ENCODE data around the gene DCTN4.

DCTN4 gene

DNA sequence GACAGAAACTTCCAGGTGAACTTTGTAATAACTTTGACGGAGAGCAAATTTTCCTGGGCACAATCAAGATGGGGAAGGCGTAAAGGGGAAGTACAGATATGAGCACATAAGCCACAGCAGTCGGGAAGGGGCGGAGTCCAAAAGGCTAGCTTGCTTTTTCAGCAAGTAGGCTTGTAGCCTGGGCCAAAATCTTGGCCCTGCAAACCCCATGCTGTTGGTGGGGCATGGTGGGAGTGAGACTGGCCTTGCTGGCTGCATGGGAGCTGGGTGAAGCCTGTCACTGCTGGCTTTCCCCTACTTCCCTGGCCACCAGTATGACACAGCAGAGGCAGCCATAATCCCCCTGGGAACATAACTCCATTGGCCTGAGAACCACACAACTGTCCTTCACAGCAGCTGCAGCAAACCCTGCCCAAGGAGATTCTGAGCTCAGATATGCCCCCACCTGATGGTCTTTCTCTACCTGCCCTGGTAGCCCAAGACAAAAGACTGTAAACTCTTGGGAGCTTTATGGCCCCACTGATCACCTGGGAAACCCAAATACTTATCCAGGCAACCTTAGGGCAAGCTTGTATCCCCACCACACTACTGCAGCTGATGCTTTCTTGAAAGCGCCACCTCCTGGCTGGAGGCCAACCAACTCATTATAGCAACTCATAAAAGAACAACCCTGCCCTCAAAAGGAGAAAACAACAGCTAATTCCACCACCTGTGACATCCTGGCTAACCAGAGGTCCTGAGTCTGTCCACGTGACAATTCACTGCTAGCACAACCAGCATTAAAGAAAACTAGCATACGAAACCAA is 24.0 kb downstream of the DCTN4 start:
- no peak for DNase-seq

DNA sequence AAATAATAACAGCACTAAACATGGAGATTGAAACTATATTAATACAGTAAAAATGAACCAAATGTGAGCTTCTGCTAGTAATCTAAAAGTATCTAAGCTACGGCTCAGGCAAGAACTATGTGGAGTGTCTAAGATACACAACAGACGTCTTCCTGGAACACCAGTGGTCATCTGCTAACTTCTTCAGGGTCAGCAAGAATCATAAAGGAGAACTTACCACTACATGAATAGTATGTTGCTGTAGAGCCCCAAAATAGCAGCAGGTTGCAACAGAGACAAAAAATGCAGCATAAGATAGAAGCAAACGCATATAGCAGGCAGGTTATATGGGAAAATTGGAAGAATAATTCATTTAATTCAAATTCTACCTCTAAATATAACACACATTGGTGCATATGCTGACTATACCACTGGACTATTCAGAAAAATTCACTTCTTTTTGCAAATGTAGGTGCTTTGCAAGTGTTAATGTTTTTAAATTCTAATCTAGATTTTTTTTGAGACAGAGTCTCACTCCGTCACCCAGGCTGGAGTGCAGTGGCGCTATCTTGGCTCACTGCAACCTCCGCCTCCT is 27.1 kb downstream of the DCTN4 start:
- DNase-seq = no peak

DNA sequence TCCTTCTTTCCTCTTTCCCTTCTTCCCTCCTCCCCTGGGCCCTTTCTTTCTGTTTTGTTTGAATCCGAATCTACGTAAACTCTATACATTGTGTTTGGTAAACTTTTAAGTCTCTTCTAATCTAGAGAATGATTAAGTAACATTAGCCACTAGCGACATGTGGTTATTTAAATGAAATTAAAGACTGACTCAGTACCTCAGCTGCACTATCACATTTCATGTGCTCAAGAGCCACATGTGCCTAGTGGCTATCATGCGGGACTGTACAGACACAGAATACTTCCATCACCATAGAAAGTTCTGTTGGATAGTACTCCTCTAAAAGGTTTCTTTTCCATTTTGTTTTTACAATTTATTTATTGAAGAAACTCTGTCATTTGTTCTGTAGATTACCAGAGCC is 29.0 kb downstream of the DCTN4 start:
- no peak for DNase-seq

DNA sequence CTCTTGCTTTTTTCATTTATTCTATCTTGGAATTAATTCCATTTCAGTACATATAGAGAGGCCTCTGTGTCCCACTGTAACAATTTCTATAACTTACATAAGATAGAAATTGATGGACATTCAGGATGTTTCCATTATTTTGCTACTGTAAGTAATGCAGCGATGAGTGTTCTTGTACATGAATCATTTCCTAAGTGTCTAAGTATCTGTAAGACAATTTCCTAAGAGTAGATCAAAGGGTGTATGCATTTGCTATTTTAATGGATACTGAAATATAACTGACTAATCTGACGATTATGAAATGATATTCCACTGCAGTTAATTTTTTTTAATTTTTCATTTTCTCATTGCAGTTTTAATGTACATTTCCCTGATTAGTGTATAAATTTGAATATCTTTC is 35.0 kb downstream of the DCTN4 start:
- DNase-seq = no peak

DNA sequence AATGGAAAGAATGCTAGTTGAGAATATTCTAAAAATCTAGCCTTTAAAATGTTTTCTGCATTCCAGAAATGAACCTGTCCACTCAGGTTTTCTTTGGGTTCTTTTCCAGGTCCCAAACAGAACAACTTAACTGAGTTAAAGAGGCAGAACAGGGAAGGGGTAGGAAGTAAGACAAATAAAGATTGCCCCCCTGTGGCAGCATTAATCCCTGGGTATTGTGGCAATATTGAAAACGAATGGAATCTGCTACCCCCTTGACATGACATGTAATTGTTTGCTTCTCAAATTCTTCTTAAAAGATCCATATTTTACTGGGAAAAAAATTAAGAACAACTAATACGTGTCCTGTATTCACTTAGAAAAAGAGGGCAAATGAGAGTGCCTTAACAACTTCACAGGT is 48.7 kb downstream of the DCTN4 start:
- no peak for DNase-seq

DNA sequence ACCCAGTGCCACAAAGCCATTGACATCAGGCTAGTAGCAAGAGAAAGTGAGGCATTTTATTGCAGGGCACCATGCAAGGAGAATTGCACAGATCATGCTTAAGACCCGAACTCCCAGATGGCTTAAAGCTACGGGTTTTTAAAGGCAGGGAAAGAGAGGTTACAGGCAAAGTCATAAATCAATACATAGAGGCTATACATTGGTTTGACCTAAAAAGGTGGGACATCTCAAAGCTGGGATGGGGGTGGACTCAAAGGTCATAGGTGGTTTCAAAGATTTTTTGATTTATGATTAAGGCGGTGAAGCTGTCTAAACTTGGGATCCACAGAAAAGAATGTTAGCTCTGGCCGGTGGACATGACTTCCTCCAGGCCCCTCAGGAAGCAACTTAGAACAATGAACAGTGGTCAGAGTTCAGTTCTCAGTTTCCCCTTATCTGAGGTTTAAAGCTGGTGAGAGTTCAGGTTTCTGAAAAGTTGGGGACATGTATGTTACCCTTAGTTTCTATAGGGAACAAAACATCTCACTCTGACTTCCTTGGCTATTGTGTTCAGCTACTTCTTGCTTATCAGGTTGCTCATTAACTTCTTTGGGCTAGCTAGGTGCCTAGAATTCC is 51.9 kb downstream of the DCTN4 start:
- no peak for DNase-seq

DNA sequence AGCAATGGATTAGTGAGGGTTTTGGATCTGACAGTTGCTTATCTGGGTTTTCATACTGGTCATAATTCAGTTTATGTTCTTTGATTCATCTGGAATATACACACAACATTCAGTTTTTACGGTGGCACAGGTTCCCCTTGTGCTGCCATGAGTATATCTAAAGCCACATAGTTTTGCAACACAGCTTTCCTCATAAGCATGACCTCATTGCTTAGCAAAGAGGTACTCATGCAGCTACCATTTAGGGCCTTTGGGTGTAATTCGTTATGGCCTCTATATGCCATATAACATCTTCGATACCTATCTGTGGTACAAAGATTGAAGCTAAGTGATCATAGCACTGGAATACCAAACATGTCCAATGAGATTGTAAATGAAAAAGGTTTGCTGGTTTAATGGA is 55.1 kb downstream of the DCTN4 start:
- DNase-seq = no peak

DNA sequence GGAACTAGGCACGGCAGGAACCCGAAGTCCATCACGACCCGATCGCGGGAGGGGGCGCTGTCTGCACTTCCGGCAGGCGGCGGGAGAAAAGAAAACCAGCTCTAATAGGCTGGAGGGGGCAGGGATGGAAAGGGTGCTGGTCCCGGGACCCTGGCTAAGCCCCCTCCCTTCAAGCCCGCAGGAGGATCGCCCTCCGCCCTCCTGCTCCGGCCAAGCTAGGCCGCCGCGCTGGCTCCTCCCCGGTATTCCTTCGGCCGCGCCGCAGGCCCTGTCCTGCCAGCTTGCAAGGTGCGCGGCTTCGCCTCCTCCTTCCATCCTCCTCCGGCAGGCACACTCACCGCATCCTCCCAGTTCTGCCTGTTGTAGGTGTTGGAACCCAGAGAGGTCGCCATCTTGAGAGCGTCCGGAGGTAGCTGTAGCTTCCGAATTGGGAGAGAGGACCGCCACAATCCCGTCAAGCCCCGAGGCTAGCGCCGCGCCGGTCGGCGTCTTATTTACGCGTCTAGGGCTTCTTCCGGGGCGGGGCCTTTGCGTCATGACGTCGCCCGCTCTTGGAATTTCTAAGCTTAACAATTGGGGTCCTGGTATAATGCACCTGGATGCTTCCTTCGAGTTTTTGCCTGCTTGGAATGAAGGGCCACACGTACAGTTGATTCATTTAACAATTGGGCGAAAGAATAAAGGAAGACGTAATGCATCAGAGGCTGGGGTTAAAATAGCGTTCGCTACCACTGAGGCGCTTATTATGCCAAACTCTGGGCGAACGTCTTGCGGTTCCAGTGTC is 58.0 kb downstream of the DCTN4 start, which contains the start of gene RBM22:
TSS of gene RBM22 (minus strand) at position 469 of the 784 bp plus-strand sequence. CDS start at position 392, 77 bp downstream.
- peak; percentile 79 for DNase-seq

DNA sequence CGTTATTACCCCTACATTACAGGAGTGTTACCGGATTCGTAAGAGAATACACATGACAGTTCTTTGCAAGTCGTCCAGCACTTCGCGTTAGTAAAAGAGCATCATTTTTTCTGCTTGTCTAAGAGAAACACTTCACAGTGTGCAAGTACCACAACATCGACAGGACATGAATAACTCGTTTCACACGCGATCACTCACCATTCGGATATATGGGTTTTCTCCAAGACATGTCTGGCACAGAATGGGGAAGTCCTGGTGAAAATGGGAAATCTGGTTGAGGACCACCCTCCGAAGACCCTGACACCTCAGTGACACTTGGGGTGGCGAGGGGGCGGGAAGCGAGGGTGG is 58.6 kb downstream of the DCTN4 start:
- no peak for DNase-seq

DNA sequence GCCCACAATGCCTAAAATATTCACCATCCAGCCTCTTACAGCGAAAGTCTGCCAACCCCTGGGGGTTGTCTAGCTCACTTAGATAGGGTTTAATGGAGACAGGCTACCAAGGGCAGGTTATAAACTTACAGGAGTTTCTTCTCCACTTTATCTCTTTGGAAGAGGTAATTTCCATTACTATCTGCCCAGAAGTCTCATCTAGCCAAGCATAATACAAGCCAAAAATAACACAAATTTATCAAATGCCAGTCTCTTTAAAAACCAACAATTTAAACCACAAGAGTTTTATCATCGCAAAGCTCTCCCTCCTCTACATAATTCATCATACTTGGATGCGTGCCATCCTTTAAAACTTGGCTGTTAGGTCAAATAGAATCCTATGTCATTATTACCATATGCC is 64.2 kb downstream of the DCTN4 start:
- no peak for DNase-seq

DNA sequence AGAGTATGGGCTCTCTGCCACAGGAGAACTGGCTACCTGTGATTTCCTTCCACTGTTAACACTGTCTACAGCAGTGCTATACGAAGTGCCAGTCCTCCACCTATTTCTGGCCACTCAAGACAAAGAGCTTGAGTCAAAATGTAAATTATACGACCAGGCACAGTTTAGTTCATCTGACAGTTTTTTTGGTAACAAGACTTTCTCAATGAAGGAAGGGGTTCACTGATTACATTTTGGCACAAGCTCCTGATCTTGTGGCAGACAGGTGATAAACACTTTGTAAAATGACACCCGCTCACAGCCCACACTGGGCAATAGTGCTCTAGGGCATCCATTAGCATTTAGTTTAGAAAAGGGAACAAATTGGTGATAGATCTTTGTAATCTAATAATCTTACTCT is 66.5 kb downstream of the DCTN4 start:
- no peak for DNase-seq

DNA sequence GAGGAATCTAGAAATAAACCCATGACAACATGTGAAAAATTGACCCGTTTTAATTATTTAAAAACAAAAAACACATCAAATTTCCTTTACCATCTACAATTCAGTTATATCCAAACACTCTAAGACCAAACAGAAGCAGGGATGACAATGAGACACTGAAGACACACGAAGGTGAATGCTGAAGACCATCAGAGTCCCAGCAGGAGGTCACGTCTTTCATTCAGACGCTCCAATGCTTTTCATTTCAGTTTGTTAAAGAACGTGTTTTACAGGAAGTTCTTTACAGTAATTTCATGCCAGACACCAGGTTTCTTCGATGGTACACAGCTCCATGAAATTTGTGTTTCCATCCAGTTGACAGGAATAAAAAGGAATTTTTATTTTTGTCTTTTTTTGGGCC is 68.1 kb downstream of the DCTN4 start:
- no peak for DNase-seq

DNA sequence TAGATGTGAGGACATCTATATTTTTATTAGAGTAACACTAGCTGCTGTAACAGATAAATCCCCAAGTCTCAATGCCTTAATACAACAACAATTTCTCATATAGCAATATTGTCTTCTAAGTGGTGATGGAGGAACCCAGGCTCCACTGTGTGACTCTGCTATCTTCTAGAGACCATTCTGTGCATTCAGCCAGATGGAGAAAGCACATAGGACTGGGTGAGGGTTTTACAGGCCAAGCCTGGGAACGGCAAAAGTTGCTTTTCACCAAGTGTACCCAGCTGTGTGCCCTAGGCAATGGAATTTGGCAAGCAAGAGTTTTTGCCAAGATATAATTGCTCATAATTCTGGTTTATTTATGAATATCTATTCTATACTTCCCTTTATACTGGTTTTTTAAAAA is 69.7 kb downstream of the DCTN4 start:
- DNase-seq = no peak

DNA sequence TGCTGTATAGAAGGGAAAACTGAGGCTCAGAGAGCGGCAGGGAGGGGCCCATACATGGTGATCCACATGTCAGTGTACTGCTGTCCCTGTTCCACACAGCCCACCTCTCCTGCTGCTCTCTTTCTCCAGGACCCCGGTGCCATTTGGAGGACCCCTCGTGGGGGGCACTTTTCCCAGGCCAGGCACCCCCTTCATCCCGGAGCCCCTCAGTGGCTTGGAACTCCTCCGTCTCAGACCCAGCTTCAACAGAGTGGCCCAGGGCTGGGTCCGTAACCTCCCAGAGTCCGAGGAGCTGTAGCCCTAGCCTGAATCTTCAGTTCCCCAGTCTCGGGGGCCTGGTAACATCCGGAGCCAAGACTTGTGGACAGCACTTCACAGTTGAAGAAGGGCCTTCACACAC is 82.2 kb downstream of the DCTN4 start:
- DNase-seq = no peak

DNA sequence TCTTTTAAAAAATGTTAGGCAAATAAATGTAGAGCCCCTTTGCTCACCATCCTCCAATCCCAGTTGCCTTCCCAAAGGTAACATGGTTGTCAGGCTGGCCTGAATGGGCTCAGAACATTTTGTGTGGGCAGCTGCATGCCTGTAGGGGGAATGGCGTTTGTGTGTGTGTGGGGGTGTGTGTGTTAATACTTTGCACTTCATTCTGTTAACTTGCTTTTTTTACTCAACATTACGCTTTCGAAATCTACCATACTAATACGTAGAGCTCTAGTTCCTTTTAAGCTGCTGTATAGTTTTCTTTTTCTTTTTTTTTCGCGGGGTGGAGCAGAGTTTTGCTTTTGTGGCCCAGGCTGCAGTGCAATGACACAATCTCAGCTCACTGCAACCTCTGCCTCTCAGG is 83.7 kb downstream of the DCTN4 start:
- no peak for DNase-seq

DNA sequence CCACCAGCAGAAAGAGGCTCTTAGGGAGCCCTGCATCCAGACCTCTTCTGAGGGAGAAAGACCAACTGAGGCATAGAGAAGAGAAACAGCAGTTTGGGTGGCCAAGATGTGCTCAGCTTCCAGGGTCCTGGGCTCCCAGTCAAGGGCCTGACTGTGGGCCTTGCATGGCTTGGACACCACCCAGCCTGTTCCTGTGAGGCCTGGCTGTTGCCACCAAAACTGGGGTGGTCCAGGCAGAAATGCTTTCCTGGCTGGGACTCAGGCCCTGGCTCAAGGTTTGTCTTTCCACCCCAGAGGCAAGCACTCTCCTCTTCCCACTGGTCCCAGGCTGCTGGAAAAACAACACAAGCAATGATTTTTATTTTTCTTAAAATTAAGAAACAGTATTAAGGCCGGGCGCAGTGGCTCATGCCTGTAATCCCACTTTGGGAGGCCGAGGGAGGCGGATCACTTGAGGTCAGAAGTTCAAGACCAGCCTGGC is 84.4 kb downstream of the DCTN4 start:
- no peak for DNase-seq

DNA sequence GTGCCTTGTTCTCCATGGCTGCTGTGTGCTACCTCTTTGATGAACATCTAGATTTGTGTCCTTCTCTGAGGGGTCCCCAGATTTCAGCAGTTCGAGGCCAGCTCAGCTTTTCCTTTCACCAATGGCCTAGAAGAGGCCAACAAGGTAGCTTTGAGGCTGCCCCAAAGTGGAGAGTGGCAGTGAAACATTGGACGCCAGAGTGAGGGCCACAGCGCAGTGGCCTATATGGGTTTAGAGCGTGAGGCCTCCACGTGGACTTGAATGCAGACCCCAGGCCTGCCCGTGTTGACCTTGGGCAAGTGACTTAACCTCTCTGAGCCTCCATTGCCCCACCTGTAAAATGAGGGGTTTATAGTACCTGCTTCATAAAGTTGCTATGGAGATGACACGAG is 85.9 kb downstream of the DCTN4 start:
- no peak for DNase-seq

DNA sequence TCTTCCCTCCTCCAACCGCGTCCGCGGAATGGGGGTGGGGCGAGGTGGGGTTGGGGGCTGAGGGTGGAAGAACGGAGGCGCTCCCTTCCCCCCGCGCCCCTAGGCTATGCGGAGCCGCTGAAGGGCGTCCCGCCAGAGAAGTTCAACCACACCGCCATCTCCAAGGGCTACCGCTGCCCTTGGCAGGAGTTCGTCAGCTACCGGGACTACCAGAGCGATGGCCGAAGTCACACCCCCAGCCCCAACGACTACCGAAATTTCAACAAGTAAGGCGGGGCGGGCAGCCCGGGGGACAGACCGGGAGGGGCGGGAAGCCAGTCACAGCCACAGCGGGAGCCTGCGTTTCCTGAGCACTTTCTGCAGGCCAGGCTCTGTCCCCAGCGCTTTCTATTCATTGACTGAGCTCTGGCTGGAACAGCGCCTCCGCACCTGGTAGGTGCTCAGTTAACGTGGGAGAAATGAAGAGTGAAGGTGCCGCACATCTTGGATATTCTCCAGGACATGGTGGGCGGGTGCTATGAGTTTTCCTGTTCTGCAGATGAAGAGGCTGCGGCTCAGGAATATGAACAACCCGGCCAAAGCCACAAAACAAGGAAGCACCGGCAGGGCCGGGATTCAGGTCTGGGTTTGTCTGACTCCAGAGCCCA is 86.5 kb downstream of the DCTN4 start:
- DNase-seq = no peak

DNA sequence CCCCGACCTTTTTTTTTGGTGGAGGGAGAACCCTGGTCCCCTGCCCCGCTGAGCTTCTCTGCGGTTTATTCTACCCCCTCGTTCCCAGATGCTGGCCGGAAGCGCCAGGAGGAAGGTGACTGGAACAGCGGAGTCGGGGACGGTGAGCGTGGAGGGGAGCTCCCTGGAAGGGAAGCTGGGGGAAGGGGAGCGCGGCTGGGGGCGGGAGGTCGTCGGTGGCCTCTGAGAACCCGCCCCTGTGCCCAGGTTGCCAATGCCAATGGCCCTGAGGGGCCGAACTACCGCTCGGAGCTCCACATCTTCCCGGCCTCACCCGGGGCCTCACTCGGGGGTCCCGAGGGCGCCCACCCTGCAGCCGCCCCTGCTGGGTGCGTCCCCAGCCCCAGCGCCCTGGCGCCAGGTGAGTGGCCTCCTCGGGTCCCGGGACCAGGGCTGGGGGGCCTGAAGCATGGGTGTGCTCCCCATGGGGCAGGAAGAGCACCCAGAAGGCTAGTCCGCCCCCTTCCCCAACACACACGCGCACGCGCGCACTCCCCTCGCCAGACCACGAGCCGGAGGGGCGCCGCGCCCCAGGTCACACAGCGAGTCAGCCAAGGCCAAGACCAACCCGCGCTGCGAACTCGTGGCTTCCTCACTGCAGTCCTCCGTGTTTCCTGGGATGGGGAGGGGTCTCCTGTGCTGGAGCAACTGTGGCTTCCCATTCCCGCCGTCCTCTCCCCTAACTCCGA is 87.1 kb downstream of the DCTN4 start:
- DNase-seq = no peak

DNA sequence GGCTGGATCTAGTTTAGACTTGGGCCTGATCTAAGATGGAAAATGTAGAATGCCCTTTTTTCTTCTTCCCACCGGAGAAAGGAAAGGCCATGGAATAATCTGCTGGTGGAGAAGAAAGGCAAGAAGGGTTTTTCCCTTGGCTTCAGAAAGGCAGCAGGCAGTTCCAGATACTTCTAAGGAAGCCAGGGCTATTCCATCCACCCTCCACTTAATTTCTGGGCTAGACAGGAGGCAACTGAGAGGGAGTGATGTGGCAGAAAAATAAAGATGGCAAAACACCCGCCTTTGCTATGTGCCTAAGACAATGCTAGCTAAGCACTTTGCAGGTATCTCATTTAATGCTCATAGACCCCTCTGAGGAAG is 87.9 kb downstream of the DCTN4 start:
- no peak for DNase-seq

DNA sequence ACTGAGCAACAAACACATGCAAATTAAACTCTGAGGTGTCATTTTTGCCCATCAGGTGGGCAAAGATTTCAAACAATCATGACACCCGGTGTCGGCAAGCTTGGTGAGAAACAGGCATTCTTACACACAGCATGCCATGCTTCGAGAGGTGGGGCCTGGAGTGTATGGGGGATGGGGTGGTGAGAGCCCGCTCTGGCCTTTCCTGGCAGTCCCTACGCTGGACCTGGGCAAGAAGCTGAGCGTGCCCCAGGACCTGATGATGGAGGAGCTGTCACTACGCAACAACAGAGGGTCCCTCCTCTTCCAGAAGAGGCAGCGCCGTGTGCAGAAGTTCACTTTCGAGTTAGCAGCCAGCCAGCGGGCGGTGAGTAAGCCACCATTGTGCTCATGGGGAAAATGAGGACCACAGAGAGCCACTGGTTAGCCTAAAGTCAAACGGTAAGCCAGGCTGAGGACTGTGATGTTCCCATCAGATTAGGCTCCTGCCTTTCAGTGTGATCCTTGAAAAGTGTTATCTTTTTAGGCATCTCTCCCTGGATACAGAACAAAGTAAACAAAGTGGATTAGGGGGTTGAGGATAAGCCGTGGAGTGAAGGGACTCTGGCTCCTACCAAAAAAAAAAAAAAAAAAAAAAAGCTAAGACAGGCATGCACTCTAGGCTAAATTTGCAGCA is 88.4 kb downstream of the DCTN4 start:
- DNase-seq = no peak

DNA sequence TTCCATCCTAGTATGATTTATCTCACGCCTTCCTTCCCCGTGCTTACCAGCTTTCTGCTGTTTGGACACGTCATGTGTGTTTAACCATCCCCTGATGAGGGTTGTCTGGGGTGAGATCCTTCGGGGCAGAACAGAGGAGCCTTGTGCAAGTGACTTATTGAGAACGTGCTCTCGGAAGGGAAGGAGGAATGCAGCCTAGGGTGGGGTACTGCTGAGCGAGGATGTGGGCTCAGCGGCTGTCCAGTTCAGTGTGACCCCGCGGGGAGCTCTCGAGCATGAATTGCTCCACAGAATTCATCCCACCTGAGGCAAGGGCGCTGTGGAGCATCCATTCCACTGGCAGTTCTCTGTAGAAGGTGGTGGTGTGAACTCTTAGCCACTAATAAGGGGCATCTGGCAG is 93.8 kb downstream of the DCTN4 start:
- no peak for DNase-seq
